Measurements from ENCODE around the gene WWOX. TPM values are rescaled to one million over a fixed set of nuclear protein-coding genes. Genes with fewer than 3 reads are reported as not detected.

Gene WWOX
- total and polyA plus RNA-seq, 2 of the 8 experiments (the other 6 are each of a cell fraction or from before 2014, with no cell fraction given), result 5.4 to 16.7 TPM

DNA sequence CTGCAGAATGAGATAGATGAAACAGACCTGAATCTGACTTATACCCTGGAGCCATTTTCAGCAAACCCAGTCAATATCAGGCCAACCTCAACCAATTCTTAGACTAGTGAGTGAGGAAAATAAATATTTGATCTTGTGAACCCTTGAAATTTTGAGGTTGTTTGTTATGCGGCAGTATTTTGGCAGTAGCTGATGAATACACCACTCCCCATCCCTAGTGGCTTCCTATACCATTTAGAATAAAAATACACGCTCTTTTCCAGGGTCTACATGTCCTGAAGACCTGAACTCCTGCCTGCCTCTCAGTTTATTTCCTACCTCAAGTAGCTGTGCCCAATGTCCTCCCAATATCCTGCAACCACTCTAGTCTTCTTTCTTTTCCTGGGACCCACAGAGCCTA, 647.3 kb downstream of the WWOX start:
- Histone ChIP-seq H3K23ac (ENCODE audit: insufficient read length) (no peak overlapping the region), H2BK12ac (ENCODE audit: low read depth, low read length) (no peak overlapping the region), H4K8ac (ENCODE audit: extremely low read depth, insufficient read depth, low read length) (no peak overlapping the region), H3K79me2 (ENCODE audit: control insufficient read depth in 1 of 2, insufficient read depth in 2 of 2, low read length in 2 of 2) (no peaks in the 10 kb centered on the region), H2BK5ac (ENCODE audit: low read depth, low read length) (no peak overlapping the region), H3K4me3 (ENCODE audit: extremely low read depth in 1 of 4, insufficient read depth in 2 of 4, low read depth in 3 of 4, low read length in 4 of 4) (no peak overlapping the region), H3K18ac (ENCODE audit: extremely low read depth, low read length) (no peak overlapping the region), H3K14ac (ENCODE audit: insufficient read length) (no peak overlapping the region), H3K27me3 (replicated peaks in 1 of 4; ENCODE audit: control insufficient read depth in 3 of 4, extremely low read depth in 1 of 4, insufficient read depth in 3 of 4, low read length in 3 of 4) (no peaks in the 10 kb centered on the region), H2AK5ac (ENCODE audit: low read depth, low read length) (no peak overlapping the region), H3K36me3 (ENCODE audit: control insufficient read depth in 2 of 4, insufficient read depth in 4 of 4, low read length in 3 of 4) (no peaks in the 10 kb centered on the region), H3K9me3 (ENCODE audit: insufficient read depth in 2 of 2, low read depth in 1 of 2, low read length in 1 of 2) (no peaks in the 10 kb centered on the region; a peak in 1 of 4 replicates), H2BK20ac (ENCODE audit: low read length) (no peak overlapping the region), H3K27ac (ENCODE audit: low read depth, low read length) (no peak overlapping the region), H3K4me1 (replicated peaks in 1 of 4; ENCODE audit: control insufficient read depth in 3 of 4, insufficient read depth in 4 of 4, low read length in 3 of 4) (peaks cover 0 to 5% (median 3%) of the 10 kb centered on the region in 4 experiments; a peak in 4 of 7 replicates), H2AFZ (ENCODE audit: low read length) (no peak overlapping the region), H4K20me1 (replicated peaks in 1 of 2; ENCODE audit: control insufficient read depth in 1 of 2, insufficient read depth in 2 of 2, low read length in 2 of 2) (peaks cover 0 to 3% of the 10 kb centered on the region in 2 experiments), H2BK15ac (ENCODE audit: low read length) (no peak overlapping the region), H3K9ac (replicated peaks in 1 of 4; ENCODE audit: extremely low read depth in 1 of 4, low read depth in 3 of 4, low read length in 3 of 4) (no peak overlapping the region), H3K4ac (replicated peaks; ENCODE audit: insufficient read length, low read depth, low read length) (no peak overlapping the region), H3K4me2 (ENCODE audit: insufficient read depth in 1 of 2, low read depth in 2 of 2, low read length in 2 of 2) (no peak overlapping the region), H3K56ac (replicated peaks; ENCODE audit: insufficient read length, low read depth, low read length) (no peak overlapping the region), H3K23me2 (ENCODE audit: low read depth, low read length) (no peaks in the 10 kb centered on the region), H2BK120ac (replicated peaks; ENCODE audit: low read depth, low read length) (no peak overlapping the region), H4K91ac (replicated peaks; ENCODE audit: insufficient read length, low read length) (no peak overlapping the region), H3K79me1 (ENCODE audit: low read depth, low read length) (no peaks in the 10 kb centered on the region), H4K5ac (ENCODE audit: insufficient read length, low read depth, low read length) (no peak overlapping the region)
- CTCF ChIA-PET (ENCODE audit: partially characterized antibody), result interaction anchor here (1.3 to 1.6 kb wide), 2 partner anchors 19 to 40 kb away, joined by 3 to 6 read pairs; no protein-coding TSS in a partner anchor
- DNase-seq (ENCODE audit: low read depth in 1 of 2, low spot score in 2 of 2) (no peak), FAIRE-seq (no peak)
- 100% methylated on average over 2 of the region's 2 CpGs; no CpG with 5 or more reads in 1 of the 2 experiments for WGBS, 2 experiments (ENCODE audit: extremely low coverage in 1 of 2, insufficient coverage in 1 of 2, insufficient read length in 1 of 2, insufficient replicate concordance in 2 of 2, low coverage in 1 of 2, low lambda C conversion rate in 2 of 2, missing lambda C conversion rate in 1 of 2)
- POLR2A ChIA-PET (ENCODE audit: partially characterized antibody), result no interaction called here
- TF ChIP-seq CTBP2 (IDR thresholded peaks at IDR 0.05; ENCODE audit: borderline replicate concordance, insufficient read depth, insufficient read length, low read length) (no peak), JUND (IDR thresholded peaks at IDR 0.05; ENCODE audit: low read length) (no peak), BACH1 (IDR thresholded peaks at IDR 0.05; ENCODE audit: low read length) (no peak), CBX8 (IDR thresholded peaks at IDR 0.05; ENCODE audit: borderline replicate concordance, low read depth, low read length) (no peak), ZNF274 (IDR thresholded peaks at IDR 0.05; ENCODE audit: borderline replicate concordance, extremely low read depth, low read length) (no peak), CBX5 (IDR thresholded peaks at IDR 0.05; ENCODE audit: low read depth, low read length) (no peak), TAF7 (optimal IDR thresholded peaks at IDR 0.05; ENCODE audit: borderline replicate concordance, low read depth, low read length) (no peak), HDAC2 (IDR thresholded peaks at IDR 0.05; ENCODE audit: borderline replicate concordance in 1 of 2, low read depth in 2 of 2, low read length in 2 of 2) (no peak), CREB1 (IDR thresholded peaks at IDR 0.05) (no peak), JUN (IDR thresholded peaks at IDR 0.05; ENCODE audit: low read depth, low read length) (no peak), RNF2 (IDR thresholded peaks at IDR 0.05; ENCODE audit: borderline replicate concordance, low read depth, low read length, missing control alignments, poor library complexity, severe bottlenecking) (no peak), TAF1 (IDR thresholded peaks at IDR 0.05; ENCODE audit: low read depth, low read length) (no peak), MAFK (IDR thresholded peaks at IDR 0.05; ENCODE audit: low read depth, low read length) (no peak)
- TF ChIP-seq, protein P1, sequence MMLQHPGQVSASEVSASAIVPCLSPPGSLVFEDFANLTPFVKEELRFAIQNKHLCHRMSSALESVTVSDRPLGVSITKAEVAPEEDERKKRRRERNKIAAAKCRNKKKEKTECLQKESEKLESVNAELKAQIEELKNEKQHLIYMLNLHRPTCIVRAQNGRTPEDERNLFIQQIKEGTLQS (IDR thresholded peaks at IDR 0.05; ENCODE audit: insufficient read depth, low read depth, low read length), result no peak

All from H1 (cell line).